GM10248 (cell line): ENCODE results near the gene MAGOHB.

Experiments
- CTCF ChIA-PET: fragments of 300-600 bp; sonication (Branson Sonifier 250); formaldehyde crosslinking; extraction: SDS; loops from one replicate; lab custom pipeline; 2021; ENCODE audit warnings: antibody characterized with exemption; lab: Yijun Ruan, JAX
- POLR2A ChIA-PET: fragments of 350-650 bp; sonication (Branson Sonifier 250); formaldehyde crosslinking; extraction: SDS; loops from one replicate; lab custom pipeline; 2020; ENCODE audit warnings: antibody characterized with exemption; lab: Yijun Ruan, JAX
- DNase-seq: peaks from one replicate; pipeline ENCODE4 v3.0.0; 2012; ENCODE audit errors: extremely low spot score
- TF ChIP-seq, protein P1 (sequence below): IDR thresholded peaks from 2 replicates; pipeline ENCODE4 v1.5.1; 2012; ENCODE audit warnings: mild to moderate bottlenecking, low read depth; ENCODE audit errors: extremely low read depth, missing control alignments, control extremely low read depth

The MAGOHB gene

DNA sequence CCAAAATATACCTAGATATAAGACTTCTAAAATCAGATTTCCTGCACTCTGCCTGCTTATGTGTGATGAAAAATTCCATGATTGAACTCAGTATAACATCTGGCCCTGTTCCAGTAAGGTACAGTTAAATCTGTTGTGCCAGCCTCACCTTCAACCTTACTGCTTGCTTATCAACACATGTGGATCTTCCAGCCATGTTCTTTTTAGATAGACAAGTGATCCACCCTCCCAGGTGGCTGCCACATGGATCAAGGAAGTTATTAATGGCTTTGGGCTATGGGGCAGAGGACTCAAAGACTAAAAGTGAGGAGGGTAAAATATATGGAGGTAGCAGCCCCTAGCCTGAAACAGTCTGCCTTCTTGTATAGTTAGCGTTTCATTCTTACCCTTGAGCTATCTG lies 25.3 kb upstream of the MAGOHB start:
- DNase-seq = no peak
- TF ChIP-seq, protein P1, sequence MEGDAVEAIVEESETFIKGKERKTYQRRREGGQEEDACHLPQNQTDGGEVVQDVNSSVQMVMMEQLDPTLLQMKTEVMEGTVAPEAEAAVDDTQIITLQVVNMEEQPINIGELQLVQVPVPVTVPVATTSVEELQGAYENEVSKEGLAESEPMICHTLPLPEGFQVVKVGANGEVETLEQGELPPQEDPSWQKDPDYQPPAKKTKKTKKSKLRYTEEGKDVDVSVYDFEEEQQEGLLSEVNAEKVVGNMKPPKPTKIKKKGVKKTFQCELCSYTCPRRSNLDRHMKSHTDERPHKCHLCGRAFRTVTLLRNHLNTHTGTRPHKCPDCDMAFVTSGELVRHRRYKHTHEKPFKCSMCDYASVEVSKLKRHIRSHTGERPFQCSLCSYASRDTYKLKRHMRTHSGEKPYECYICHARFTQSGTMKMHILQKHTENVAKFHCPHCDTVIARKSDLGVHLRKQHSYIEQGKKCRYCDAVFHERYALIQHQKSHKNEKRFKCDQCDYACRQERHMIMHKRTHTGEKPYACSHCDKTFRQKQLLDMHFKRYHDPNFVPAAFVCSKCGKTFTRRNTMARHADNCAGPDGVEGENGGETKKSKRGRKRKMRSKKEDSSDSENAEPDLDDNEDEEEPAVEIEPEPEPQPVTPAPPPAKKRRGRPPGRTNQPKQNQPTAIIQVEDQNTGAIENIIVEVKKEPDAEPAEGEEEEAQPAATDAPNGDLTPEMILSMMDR = no peak
- ChIA-PET CTCF (no interaction called here), POLR2A (no interaction called here)

DNA sequence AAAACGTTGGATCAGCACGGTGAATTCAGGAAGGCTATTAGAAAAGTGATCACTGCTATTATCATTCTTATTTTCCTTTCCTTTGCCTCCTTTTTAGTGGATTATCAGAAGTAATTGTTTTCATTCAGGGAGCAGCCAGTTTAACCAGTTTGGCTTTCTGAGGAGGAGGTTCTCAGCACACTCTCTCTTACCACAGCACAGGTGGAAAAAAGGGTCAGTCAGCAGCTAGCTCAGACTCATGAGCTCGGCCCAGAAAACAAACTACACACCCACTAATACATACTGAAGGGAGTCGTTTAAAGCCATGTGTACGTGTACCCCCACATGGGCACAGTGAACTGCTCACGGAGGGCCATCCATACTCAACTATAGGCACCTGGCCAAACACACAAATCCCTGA lies 23.2 kb upstream of the MAGOHB start:
- POLR2A ChIA-PET = no interaction called here
- DNase-seq = no peak
- TF ChIP-seq, protein P1 = no peak
- CTCF ChIA-PET = no interaction called here

DNA sequence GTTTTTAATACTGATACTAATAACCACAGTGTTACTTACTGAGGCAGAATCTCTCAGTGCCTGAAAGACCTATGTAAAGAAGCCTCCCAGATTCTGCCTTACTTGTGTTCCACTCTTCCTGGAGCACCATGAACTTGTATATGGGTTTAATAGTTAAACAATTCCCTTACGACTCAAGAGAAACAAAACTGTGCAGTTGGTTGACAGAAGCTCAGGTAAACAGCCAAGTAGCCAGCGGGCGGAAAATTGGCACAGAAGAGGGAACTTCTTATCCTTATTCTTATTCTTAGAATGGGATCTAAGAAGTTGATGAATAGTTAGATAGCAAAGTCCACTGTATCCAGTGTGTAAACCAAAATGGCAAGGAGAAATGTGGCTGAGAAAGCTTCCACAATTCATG lies 22.7 kb upstream of the MAGOHB start:
- POLR2A ChIA-PET = no interaction called here
- CTCF ChIA-PET = no interaction called here
- TF ChIP-seq, protein P1 = no peak
- no peak for DNase-seq

DNA sequence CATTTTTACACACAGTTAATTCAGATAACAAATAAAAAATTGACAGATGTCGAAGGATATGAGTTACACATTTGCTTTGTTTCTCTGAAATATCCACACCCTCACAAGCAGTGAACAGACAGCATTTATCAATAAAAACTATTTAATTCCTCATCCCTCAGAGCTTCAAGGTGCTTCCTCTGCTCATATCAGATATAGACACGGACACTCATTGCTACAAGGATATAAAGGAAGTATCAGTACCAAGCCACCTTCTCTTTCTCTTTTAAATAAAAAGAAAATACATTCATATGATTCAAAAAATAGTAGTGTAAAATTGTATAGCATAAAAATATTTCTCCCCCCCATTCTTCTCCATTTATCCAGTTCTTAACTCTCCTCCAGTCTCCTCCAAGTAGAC lies 21.9 kb upstream of the MAGOHB start:
- ChIA-PET CTCF (interaction anchor here (1.2 kb wide), 1 partner anchor 32 kb away, joined by 3 read pairs; no protein-coding TSS in a partner anchor), POLR2A (no interaction called here)
- no peak for DNase-seq
- TF ChIP-seq, protein P1 = no peak

DNA sequence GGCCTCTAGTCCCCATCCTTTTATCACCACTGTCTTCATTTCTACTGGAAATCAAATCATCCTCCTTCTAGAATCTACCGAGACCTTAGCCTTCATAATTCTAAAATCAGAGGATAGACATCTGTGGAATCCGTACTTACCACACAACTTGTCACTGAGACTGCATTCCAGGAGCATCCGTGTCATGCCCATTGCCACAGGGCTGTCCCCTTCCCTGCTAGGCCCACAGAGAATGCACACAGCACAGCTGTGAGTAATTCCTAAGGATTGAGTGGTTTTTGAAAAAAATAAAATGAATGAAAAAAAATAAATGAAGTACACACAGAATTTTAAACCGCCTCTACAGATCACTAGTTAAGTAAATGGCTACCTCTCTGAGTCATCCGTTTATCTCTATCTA lies 21.0 kb upstream of the MAGOHB start:
- ChIA-PET POLR2A (no interaction called here), CTCF (interaction anchor here (1.2 kb wide), 1 partner anchor 33 kb away, joined by 3 read pairs; no protein-coding TSS in a partner anchor)
- TF ChIP-seq, protein P1 = no peak
- no peak for DNase-seq

DNA sequence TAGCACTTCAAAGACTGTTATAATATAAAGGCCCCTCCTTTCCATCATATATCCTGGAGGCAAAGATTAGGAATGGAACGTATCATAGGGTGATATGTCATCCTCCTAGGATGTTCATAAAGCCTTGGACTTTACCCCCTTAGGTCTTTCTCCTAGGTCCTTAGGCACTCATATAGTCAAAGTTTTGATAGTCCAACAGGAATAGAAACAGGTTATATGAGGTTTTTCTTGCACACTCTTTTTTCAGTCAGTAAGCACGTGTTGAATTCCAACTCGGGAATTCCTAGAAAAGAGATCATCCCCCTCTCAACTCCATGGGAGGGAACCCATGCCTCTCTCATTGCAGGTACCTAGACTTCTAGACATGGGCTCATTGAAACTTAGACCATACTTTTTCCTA lies 20.1 kb upstream of the MAGOHB start:
- TF ChIP-seq, protein P1 = no peak
- no peak for DNase-seq
- ChIA-PET POLR2A (no interaction called here), CTCF (no interaction called here)

DNA sequence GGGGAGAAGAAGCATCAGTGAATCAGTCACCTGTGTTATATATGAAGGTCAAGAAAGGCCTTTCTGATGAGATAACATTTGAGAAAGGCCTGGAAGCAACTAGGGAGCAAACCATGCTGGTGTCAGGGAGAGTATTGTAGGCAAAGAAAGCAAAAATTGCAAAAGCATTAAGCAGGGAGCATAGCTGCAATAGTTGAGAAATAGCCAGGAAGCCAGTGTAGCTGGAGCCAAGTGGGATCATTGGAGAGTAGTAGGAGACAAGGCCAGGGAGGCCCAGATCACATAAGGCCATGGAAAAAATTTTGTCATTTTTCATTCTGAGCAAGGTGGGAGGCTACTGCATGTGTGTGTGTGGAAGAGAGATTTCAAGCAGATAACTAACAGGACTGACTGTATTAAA lies 18.8 kb upstream of the MAGOHB start:
- CTCF ChIA-PET = no interaction called here
- TF ChIP-seq, protein P1 = no peak
- POLR2A ChIA-PET = no interaction called here

More for the DNA sequence above, 18.8 kb upstream of the MAGOHB start:
- DNase-seq = no peak
